ENCODE data around the gene TAOK3. TPM values are rescaled to one million over a fixed set of nuclear protein-coding genes. Genes with fewer than 3 reads are reported as not detected.

The TAOK3 gene
- total RNA-seq: 41.0 and 63.4 TPM in 2 replicates

DNA sequence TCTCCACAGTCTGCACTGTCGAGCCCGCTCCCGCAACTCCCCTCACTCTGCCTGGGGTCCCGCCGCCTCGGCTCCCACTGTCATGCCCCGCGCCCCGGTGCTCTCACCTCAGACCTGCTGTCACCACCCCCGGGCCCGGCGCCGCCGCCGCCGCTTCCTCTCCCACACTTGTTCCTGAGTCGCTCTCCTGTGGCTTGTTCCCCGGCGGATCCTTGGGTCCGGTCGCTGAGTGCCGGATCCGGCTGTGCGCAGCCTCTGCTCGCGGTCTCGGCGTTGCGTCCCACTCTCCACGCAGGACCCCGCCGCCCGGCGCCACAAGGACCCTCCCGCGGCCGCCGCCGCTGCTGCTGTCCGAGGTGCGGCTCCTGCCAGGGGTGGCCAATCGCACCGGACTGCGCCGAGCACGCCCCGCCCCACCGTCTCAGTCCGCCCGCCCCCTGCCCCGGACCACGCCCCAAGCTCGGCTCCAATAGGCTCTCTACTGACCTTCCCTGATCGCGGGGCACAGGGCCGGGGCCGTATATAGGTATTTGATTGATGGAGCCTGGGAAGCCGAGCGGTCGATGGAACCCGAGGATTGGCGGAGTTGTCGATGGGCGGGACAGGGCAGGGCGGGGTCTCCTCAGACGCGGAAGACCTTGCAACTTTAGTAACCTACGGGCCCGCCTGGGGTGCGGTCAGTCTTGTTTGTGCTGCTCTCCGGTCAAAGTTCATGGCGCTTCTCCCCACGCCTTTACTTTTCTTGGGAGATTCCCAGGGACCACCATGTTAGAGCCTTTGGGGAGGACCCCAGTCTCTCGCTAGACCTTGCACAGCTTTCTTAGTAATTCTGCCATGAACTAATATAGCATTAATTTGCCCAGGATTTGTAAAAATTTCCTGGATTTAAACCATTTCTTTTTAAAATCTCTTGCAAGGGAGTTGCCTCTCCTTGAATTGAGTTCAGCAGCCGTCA, at the start of gene TAOK3:
Gene TAOK3 (minus strand): TSS at position 367 of the 955 bp plus-strand sequence. CDS start 117,340 bp downstream, outside the sequence.

DNA sequence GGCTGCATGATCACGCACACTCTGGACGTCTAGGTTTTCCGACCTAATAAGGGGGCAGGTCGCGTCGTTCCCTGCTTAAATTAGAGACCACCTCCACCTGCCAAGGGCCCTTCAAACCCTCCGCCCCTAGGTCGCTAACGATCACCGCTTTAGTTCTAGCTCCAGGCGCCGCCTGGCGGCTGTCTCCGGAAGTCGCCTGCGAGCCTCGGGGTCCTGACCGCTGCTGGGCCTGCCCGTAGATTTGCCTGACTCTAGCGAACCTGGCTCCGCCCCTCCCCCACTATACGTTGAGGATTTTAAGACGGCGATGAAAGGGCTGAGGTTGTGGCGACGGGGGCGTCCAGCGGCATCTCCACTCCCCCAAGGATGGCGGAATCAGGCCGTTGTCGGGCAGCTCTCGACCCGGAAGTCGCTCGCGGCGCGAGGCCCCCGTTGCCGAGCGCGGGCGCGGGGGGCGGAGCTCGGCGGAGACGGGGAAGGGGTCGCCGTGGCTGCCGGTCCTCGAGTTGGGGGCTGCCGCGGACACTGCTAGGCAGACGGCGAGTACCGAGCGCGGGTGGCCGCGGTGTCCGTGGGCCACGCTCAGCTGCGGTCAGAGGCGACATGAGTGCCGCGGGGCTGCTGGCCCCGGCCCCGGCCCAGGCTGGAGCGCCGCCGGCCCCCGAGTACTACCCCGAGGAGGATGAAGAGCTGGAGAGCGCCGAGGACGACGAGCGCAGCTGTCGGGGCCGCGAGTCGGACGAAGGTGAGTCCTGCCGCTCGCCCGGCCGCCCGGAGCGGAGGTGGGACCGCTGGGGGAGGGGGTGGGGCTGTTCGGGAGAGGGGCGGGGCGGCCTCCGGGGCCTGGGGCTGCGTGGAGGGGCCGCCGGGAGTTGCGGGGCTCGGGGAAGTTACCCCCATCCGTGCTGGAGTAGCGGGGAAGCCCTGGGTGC, 3.6 kb upstream of the TAOK3 start, which contains the start of gene SUDS3:
Gene SUDS3 (plus strand): TSS at position 467 of the 932 bp plus-strand sequence. CDS start 137 bp downstream, at position 604.

GRCh38 chr12:118135788-118136558, 236.7 kb downstream of the TAOK3 start, which contains the start of gene PEBP1:
Gene PEBP1 (plus strand): TSS chr12:118136124. CDS start chr12:118136210, 86 bp downstream.

GRCh38 chr12:118103601-118104382, 268.9 kb downstream of the TAOK3 start, which contains the start of gene VSIG10:
Gene VSIG10 (minus strand): TSS chr12:118104011. CDS start chr12:118103671, 340 bp downstream.

Other genes starting within 250 kb of the TAOK3 start
- gene PEBP1, start 236.8 kb downstream of the TAOK3 start, total RNA-seq: 116 and 149 TPM in 2 replicates
- 35.2 and 41.0 TPM in 2 replicates for gene SUDS3, start 3.6 kb upstream of the TAOK3 start, total RNA-seq